Measurements from ENCODE around the gene GLYATL1B.
"Not testable (repeated sequence)": the region's sequence is repeated elsewhere in the genome, so short reads cannot be mapped to it uniquely, and the experiment has no call there.

GLYATL1B gene, protein sequence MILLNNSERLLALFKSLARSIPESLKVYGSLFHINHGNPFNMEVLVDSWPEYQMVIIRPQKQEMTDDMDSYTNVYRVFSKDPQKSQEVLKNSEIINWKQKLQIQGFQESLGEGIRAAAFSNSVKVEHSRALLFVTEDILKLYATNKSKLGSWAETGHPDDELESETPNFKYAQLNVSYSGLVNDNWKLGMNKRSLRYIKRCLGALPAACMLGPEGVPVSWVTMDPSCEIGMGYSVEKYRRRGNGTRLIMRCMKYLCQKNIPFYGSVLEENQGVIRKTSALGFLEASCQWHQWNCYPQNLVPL

DNA sequence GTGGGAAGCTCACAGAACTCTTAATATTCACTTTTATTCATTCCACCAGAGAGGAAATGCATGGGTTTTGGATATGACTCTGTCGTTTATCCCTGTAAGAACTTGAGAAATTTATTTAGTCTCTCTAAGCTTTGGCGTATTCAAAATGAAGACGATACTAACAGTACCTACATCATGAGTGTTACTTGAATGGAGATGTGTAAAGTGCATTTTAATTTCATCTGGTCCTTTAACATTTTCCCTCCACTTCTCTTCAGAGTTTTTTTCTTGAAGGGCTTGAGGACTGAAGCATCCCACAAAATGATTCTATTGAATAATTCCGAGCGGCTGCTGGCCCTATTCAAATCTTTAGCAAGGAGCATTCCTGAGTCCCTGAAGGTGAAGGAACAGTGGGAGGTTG is at the start of gene GLYATL1B:
Gene GLYATL1B (plus strand): TSS at position 301 of the 400 bp plus-strand sequence. CDS start 0 bp downstream, at position 301.
- not testable (repeated sequence) for H3K4me3 Mint-ChIP-seq, H3K9me3 Mint-ChIP-seq, ATAC-seq, H3K27me3 Mint-ChIP-seq, H3K27ac Mint-ChIP-seq
- H3K4me1 Mint-ChIP-seq = peaks cover 42% of the 10 kb centered on the region
- H3K36me3 Mint-ChIP-seq = peaks cover 17% of the 10 kb centered on the region

GRCh38 chr11:59036542-59036941 is 49.6 kb upstream of the GLYATL1B start:
- H3K27me3 Mint-ChIP-seq, ATAC-seq, H3K27ac Mint-ChIP-seq, H3K36me3 Mint-ChIP-seq, H3K4me1 Mint-ChIP-seq, H3K4me3 Mint-ChIP-seq, H3K9me3 Mint-ChIP-seq: not testable (repeated sequence)

GRCh38 chr11:59037434-59037833 is 48.7 kb upstream of the GLYATL1B start:
- H3K27me3 Mint-ChIP-seq = not testable (repeated sequence)

GRCh38 chr11:59040607-59041006 is 45.5 kb upstream of the GLYATL1B start:
- no peak for ATAC-seq
- Mint-ChIP-seq H3K4me3 (no peak overlapping the region), H3K27ac (no peak overlapping the region), H3K36me3 (peaks cover 19% of the 10 kb centered on the region), H3K4me1 (no peaks in the 10 kb centered on the region), H3K27me3 (no peaks in the 10 kb centered on the region), H3K9me3 (no peaks in the 10 kb centered on the region)

More at GRCh38 chr11:59037434-59037833, 48.7 kb upstream of the GLYATL1B start:
- H3K4me3 Mint-ChIP-seq, H3K9me3 Mint-ChIP-seq, H3K4me1 Mint-ChIP-seq, H3K36me3 Mint-ChIP-seq, ATAC-seq, H3K27ac Mint-ChIP-seq: not testable (repeated sequence)

GRCh38 chr11:59051383-59051782 is 34.7 kb upstream of the GLYATL1B start:
- peaks cover 25% of the 10 kb centered on the region for H3K36me3 Mint-ChIP-seq
- H3K4me1 Mint-ChIP-seq = peaks cover 42% of the 10 kb centered on the region
- H3K9me3 Mint-ChIP-seq, H3K27me3 Mint-ChIP-seq, H3K4me3 Mint-ChIP-seq: not testable (repeated sequence)
- ATAC-seq = peak; percentile 97
- peak overlapping the region; percentile 40 for H3K27ac Mint-ChIP-seq

- H3K36me3 Mint-ChIP-seq = peaks cover 25% of the 10 kb centered on the region
- not testable (repeated sequence) for H3K9me3 Mint-ChIP-seq, H3K27me3 Mint-ChIP-seq, ATAC-seq, H3K4me3 Mint-ChIP-seq
- H3K27ac Mint-ChIP-seq = peak overlapping the region; percentile 40
- peaks cover 52% of the 10 kb centered on the region for H3K4me1 Mint-ChIP-seq
Measured at GRCh38 chr11:59052355-59052754, 33.8 kb upstream of the GLYATL1B start.

GRCh38 chr11:59053387-59053786 is 32.7 kb upstream of the GLYATL1B start:
- Mint-ChIP-seq H3K36me3 (peaks cover 20% of the 10 kb centered on the region), H3K27me3 (no peaks in the 10 kb centered on the region), H3K27ac (peak overlapping the region; percentile 40), H3K9me3 (no peaks in the 10 kb centered on the region), H3K4me1 (peaks cover 58% of the 10 kb centered on the region), H3K4me3 (no peak overlapping the region)
- ATAC-seq = no peak

GRCh38 chr11:59058120-59059033 is 27.7 kb upstream of the GLYATL1B start:
- not testable (repeated sequence) for H3K9me3 Mint-ChIP-seq, H3K36me3 Mint-ChIP-seq, H3K27me3 Mint-ChIP-seq
- peak overlapping the region; percentile 76 for H3K27ac Mint-ChIP-seq
- ATAC-seq = peak; percentile 94
- peak overlapping the region; percentile 92 for H3K4me3 Mint-ChIP-seq
- H3K4me1 Mint-ChIP-seq = peaks cover 50% of the 10 kb centered on the region

GRCh38 chr11:59060096-59060495 is 26.0 kb upstream of the GLYATL1B start:
- not testable (repeated sequence) for H3K4me3 Mint-ChIP-seq, ATAC-seq, H3K27me3 Mint-ChIP-seq, H3K36me3 Mint-ChIP-seq, H3K9me3 Mint-ChIP-seq
- Mint-ChIP-seq H3K27ac (peak overlapping the region; percentile 76), H3K4me1 (peaks cover 46% of the 10 kb centered on the region)

DNA sequence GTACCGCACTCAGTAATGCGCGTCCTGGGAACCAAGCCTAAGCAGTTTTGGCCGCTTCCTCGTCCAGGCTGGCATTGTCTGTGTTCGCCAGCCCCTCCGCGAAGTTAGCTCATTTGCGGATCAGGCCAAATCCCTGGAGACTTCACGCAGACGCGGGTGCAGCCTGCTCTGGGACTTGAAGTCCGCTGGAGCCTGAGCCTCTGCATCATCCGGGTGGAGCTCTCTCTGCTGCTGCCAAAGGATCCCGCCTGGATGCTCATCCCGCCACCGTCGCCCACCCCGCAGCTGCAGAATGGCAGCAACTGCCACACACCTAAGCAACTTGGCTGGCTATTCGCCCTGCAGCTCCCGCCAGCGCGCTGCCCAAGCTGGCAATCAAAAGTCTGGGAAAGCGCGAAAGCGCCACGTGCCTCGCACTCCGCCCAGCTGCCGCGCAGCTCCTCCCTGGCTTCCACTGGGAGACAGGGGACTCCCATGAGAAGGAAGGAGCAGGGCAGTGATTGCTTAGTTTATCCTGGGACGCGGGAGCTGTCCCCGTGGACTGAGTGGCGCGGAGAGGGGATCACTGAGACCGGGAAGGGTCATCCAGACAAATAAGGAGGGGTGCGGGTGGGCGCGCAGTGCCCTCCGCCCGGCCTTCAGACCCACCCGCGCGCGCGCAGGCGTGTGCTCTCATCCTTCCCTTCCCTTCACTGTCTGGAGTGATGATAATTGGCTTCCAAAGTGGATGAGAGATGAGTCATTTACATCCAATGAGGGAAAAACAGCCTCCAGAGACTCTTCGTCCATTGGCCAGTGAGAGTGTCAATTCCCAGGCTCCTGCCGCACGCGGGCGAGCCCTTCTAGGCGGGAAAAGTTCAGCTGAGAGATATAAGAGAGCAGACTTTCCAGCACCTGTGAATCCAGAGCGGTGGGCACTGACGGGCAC is 23.2 kb upstream of the GLYATL1B start:
- Mint-ChIP-seq H3K36me3 (no peaks in the 10 kb centered on the region), H3K9me3 (peaks cover 4% of the 10 kb centered on the region), H3K4me3 (no peak overlapping the region), H3K27me3 (no peaks in the 10 kb centered on the region), H3K4me1 (peaks cover 29% of the 10 kb centered on the region), H3K27ac (peak overlapping the region; percentile 33)
- ATAC-seq = no peak

DNA sequence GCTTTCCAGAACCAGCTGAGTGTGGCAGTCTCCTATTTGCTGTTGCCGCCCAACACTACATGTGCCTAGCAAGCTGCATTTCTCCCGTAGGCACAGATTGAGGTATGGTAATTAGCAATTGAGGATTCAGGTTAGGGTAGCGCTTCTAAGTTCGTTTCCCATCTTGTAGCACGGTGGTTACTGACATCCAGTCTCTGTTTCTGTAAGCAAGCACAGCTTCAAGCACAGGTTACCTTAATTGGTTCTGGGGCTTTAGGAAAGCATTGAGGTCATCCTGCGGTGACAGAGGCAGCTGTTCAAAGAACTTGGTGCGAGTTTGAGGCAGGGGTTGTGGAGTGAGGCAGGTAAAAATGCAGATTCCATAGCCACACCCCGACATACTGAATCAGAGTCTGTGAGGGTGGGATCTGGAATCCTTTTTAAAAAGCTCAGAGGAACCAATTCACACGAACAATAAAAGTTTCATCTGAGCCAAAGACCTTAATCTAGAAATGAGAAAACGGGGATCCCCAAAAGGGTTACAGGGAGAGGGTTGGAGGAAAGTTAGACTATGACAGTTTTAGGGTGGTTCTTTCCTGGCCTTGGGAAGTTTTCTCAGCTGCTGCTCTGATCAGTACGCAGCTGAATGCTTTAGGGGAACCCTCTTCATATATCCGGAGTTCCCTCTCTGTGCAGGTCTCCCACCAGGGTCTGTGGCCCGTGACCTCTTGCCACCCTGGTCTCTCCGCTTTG is 21.9 kb upstream of the GLYATL1B start:
- not testable (repeated sequence) for H3K36me3 Mint-ChIP-seq, H3K27me3 Mint-ChIP-seq, H3K4me3 Mint-ChIP-seq, H3K9me3 Mint-ChIP-seq
- ATAC-seq = peak; percentile 62
- Mint-ChIP-seq H3K4me1 (peaks cover 19% of the 10 kb centered on the region), H3K27ac (peak overlapping the region; percentile 33)

- ATAC-seq = no peak
- Mint-ChIP-seq H3K4me1 (peaks cover 3% of the 10 kb centered on the region), H3K9me3 (peaks cover 19% of the 10 kb centered on the region), H3K27ac (no peak overlapping the region), H3K27me3 (no peaks in the 10 kb centered on the region), H3K36me3 (peaks cover 10% of the 10 kb centered on the region), H3K4me3 (no peak overlapping the region)
Measured at GRCh38 chr11:59069087-59069486, 17.0 kb upstream of the GLYATL1B start.

GRCh38 chr11:59076876-59077571 is 9.1 kb upstream of the GLYATL1B start:
- H3K4me3 Mint-ChIP-seq = peak overlapping the region; percentile 30
- no peaks in the 10 kb centered on the region for H3K27me3 Mint-ChIP-seq
- ATAC-seq = peak; percentile 98
- peaks cover 61% of the 10 kb centered on the region for H3K4me1 Mint-ChIP-seq
- H3K9me3 Mint-ChIP-seq = peaks cover 16% of the 10 kb centered on the region
- peak overlapping the region; percentile 72 for H3K27ac Mint-ChIP-seq
- H3K36me3 Mint-ChIP-seq = peaks cover 16% of the 10 kb centered on the region

GRCh38 chr11:59078435-59078834 is 7.7 kb upstream of the GLYATL1B start:
- Mint-ChIP-seq H3K9me3 (peaks cover 10% of the 10 kb centered on the region), H3K36me3 (peaks cover 15% of the 10 kb centered on the region), H3K4me3 (no peak overlapping the region), H3K27me3 (no peaks in the 10 kb centered on the region), H3K4me1 (peaks cover 61% of the 10 kb centered on the region), H3K27ac (peak overlapping the region; percentile 72)
- peak; percentile 57 for ATAC-seq
